ENCODE measurements around the gene CAPS.

DNA sequence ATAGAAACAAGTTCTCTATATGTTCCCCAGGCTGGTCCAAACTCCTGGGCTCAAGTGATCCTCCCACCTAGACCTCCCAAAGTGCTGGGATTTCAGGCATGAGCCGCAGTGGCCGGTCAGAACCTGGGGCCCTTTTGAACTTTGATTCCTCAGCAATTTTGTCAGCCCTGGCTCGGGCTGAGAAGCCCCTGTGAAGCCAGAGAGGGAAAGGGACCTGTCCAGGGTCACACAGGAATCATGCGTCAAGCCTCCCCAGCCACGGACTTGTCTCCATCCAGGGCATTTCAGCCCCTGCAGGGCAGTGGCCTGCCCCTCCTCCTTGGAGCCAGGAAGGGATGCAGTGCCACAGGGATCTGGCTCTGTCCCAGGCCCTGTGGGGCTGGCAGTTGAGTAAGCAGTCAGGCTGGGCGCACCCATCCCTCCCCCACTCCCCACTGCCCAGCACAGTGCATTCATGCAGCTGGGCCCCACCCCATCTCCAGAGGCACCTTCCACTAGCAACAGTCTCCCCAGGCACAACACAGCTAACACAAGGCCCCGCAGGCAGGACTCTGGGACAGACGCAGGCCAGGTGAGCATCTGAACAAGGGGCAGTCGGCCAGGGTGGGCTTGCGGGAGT lies at the start of gene CAPS:
- TF ChIP-seq, protein P1, sequence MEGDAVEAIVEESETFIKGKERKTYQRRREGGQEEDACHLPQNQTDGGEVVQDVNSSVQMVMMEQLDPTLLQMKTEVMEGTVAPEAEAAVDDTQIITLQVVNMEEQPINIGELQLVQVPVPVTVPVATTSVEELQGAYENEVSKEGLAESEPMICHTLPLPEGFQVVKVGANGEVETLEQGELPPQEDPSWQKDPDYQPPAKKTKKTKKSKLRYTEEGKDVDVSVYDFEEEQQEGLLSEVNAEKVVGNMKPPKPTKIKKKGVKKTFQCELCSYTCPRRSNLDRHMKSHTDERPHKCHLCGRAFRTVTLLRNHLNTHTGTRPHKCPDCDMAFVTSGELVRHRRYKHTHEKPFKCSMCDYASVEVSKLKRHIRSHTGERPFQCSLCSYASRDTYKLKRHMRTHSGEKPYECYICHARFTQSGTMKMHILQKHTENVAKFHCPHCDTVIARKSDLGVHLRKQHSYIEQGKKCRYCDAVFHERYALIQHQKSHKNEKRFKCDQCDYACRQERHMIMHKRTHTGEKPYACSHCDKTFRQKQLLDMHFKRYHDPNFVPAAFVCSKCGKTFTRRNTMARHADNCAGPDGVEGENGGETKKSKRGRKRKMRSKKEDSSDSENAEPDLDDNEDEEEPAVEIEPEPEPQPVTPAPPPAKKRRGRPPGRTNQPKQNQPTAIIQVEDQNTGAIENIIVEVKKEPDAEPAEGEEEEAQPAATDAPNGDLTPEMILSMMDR (IDR thresholded peaks at IDR 0.05): no peak
- TF ChIP-seq POLR2A (IDR thresholded peaks at IDR 0.05): peak in 1 of 2 donors; percentile 35

Data from thyroid gland (tissue), 4 donors.